Smooth muscle cell (in vitro differentiated cells): Measurements from ENCODE around the gene RSPO3. TPM values are rescaled to one million over a fixed set of nuclear protein-coding genes. Genes with fewer than 3 reads are reported as not detected.

Experiments
- DNase-seq: peaks from one replicate; lab custom pipeline; 2025; ENCODE audit not compliant: unreplicated experiment; lab: John Stamatoyannopoulos, UW
- H2AFZ ChIP-seq: fragments of 200-600 bp; sonication (generic); 2 replicates; pipeline ENCODE4 v1.6.0; 2016; ENCODE audit warnings: antibody characterized with exemption, low read depth, mild to moderate bottlenecking
- H3F3A ChIP-seq: fragments of 200-600 bp; sonication (generic); 2 replicates; pipeline ENCODE4 v1.6.0; 2017; ENCODE audit warnings: antibody characterized with exemption, low read depth
- H3K27ac ChIP-seq: fragments of 200-600 bp; sonication (generic); 2 replicates; pipeline ENCODE4 v1.5.1; 2016; ENCODE audit warnings: low read depth, mild to moderate bottlenecking
- H3K27me3 ChIP-seq: fragments of 200-600 bp; sonication (generic); 2 replicates; pipeline ENCODE4 v1.6.1; 2016; ENCODE audit warnings: low read depth, mild to moderate bottlenecking
- H3K36me3 ChIP-seq: fragments of 200-600 bp; sonication (generic); 2 replicates; pipeline ENCODE4 v1.5.1; 2016; ENCODE audit warnings: low read depth
- H3K4me1 ChIP-seq: fragments of 200-600 bp; sonication (generic); 2 replicates; pipeline ENCODE4 v1.5.1; 2016; ENCODE audit warnings: low read depth
- H3K4me2 ChIP-seq: fragments of 200-600 bp; sonication (generic); 2 replicates; pipeline ENCODE4 v1.6.0; 2016; ENCODE audit warnings: mild to moderate bottlenecking
- H3K4me3 ChIP-seq: fragments of 200-600 bp; sonication (generic); 2 replicates; pipeline ENCODE4 v1.5.1; 2016; ENCODE audit warnings: mild to moderate bottlenecking
- H3K79me2 ChIP-seq: fragments of 200-600 bp; sonication (generic); 2 replicates; pipeline ENCODE4 v1.6.0; 2016; ENCODE audit warnings: low read depth, mild to moderate bottlenecking
- H3K9ac ChIP-seq: fragments of 200-600 bp; sonication (generic); 2 replicates; pipeline ENCODE4 v1.6.0; 2016; ENCODE audit warnings: low read depth
- H3K9me3 ChIP-seq: fragments of 200-600 bp; sonication (generic); replicated peaks from 2 replicates; pipeline ENCODE4 v1.5.1; 2016; ENCODE audit warnings: low read depth
- H4K20me1 ChIP-seq: fragments of 200-600 bp; sonication (generic); 2 replicates; pipeline ENCODE4 v1.6.0; 2016; ENCODE audit warnings: low read depth
- WGBS: methylation state at CpG from one replicate; pipeline ENCODE4 v1.1.7; 2016; ENCODE audit warnings: low lambda C conversion rate; 5-methylcytosine and 5-hydroxymethylcytosine counted together
- polyA plus RNA-seq: library from polyadenylated mRNA; unstranded; fragments of >200 nt; fragmentation: Nextera tagmentation; extraction: Ambion mirVana; gene quantifications from 2 replicates; pipeline ENCODE4 v1.2.1, GENCODE V29; 2016
- total RNA-seq: library from RNA; depleted of rRNA; stranded (reverse); fragments of >200 nt; gene quantifications from 2 replicates; pipeline ENCODE4 v1.2.3, GENCODE V29; 2014
- TF ChIP-seq, protein P1 (sequence below): fragments of 200-600 bp; sonication (generic); IDR thresholded peaks from 2 replicates; pipeline ENCODE4 v1.5.1; 2017; ENCODE audit warnings: borderline replicate concordance, mild to moderate bottlenecking, antibody characterized with exemption; ENCODE audit not compliant: insufficient read depth, poor library complexity, severe bottlenecking

The RSPO3 gene
- total and polyA plus RNA-seq, 2 experiments from 2014 or later: 28.8 to 70.1 TPM

DNA sequence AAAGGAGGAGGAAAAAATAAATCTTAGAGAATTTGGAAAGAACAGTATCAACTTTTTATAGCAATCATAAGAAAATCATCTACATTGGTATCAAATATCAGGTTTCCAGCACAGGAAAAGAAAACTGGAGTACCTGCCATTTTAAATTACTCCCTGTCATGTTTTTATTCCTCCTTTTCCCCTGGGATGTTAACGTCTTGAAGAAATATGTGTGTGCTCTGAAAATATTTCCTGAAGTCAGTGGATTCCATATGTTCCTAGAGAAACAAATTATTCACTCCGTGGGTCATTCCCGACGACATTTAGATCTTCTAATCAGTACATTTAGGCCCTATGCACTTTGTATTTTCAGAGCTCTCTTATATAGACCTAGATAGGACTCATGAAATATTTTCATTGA is 42.0 kb upstream of the RSPO3 start:
- H3K4me1 ChIP-seq: no peaks in the 10 kb centered on the region
- no peak overlapping the region for H3K27ac ChIP-seq
- no peaks in the 10 kb centered on the region for H3K27me3 ChIP-seq
- 80% methylated on average over 4 of the region's 4 CpGs for WGBS
- H3K9me3 ChIP-seq: no peaks in the 10 kb centered on the region
- no peak overlapping the region for H2AFZ ChIP-seq
- no peaks in the 10 kb centered on the region for H4K20me1 ChIP-seq
- TF ChIP-seq, protein P1, sequence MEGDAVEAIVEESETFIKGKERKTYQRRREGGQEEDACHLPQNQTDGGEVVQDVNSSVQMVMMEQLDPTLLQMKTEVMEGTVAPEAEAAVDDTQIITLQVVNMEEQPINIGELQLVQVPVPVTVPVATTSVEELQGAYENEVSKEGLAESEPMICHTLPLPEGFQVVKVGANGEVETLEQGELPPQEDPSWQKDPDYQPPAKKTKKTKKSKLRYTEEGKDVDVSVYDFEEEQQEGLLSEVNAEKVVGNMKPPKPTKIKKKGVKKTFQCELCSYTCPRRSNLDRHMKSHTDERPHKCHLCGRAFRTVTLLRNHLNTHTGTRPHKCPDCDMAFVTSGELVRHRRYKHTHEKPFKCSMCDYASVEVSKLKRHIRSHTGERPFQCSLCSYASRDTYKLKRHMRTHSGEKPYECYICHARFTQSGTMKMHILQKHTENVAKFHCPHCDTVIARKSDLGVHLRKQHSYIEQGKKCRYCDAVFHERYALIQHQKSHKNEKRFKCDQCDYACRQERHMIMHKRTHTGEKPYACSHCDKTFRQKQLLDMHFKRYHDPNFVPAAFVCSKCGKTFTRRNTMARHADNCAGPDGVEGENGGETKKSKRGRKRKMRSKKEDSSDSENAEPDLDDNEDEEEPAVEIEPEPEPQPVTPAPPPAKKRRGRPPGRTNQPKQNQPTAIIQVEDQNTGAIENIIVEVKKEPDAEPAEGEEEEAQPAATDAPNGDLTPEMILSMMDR: no peak
- no peaks in the 10 kb centered on the region for H3K36me3 ChIP-seq
- no peak overlapping the region for H3K4me3 ChIP-seq
- no peak for DNase-seq
- H3F3A ChIP-seq: no peaks in the 10 kb centered on the region
- no peak overlapping the region for H3K4me2 ChIP-seq
- no peak overlapping the region for H3K9ac ChIP-seq
- H3K79me2 ChIP-seq: no peaks in the 10 kb centered on the region

DNA sequence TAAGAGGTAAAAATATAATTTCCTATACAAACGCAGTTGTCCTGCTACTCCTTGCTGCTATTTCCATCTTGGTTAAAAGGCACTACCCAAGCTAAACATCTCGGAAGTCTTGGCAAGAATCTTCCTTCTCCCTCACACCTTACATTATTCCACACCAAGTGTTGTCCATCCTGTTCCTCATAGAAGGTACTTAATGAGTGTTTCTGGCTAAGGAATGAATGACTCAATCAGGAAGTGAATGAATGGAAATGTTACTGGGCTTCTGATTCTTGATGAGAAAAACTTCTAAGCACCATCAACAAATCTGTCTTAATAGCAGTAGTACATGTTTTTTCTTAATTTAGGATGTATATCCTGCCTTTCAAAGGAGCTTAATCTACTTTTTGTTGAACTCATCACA is 40.6 kb upstream of the RSPO3 start:
- TF ChIP-seq, protein P1: no peak
- Histone ChIP-seq H3F3A (no peaks in the 10 kb centered on the region), H3K9ac (no peak overlapping the region), H3K36me3 (no peaks in the 10 kb centered on the region), H3K4me3 (no peak overlapping the region), H3K4me2 (no peak overlapping the region), H2AFZ (no peak overlapping the region), H3K9me3 (no peaks in the 10 kb centered on the region), H3K27me3 (no peaks in the 10 kb centered on the region), H3K4me1 (no peaks in the 10 kb centered on the region), H4K20me1 (no peaks in the 10 kb centered on the region), H3K79me2 (no peaks in the 10 kb centered on the region), H3K27ac (no peak overlapping the region)
- DNase-seq: no peak
- WGBS: 93% methylated on average over 2 of the region's 2 CpGs

DNA sequence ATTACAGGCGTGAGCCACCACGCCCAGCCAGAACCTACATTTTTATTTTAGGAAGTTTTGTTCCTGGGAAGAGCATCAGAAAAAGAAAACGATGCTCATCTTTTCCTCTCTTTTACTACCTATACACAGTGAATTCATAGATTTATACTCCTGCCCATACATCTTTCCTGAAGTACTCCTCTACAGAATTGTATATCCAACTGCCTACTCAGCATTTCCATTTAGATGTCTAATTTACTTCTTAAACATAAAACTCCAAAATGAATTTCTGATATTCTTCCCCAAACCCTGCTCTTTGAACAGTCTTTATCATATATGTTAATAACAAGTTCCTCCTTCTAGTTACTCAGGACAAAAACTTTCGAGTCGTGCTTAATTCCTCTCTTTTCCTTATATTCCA is 39.8 kb upstream of the RSPO3 start:
- TF ChIP-seq, protein P1: no peak
- H3F3A ChIP-seq: no peaks in the 10 kb centered on the region
- H3K9me3 ChIP-seq: no peaks in the 10 kb centered on the region
- H3K79me2 ChIP-seq: no peaks in the 10 kb centered on the region
- no peak overlapping the region for H3K27ac ChIP-seq
- H3K4me1 ChIP-seq: no peaks in the 10 kb centered on the region
- WGBS: 97% methylated on average over 5 of the region's 5 CpGs
- no peak for DNase-seq
- H4K20me1 ChIP-seq: no peaks in the 10 kb centered on the region
- no peak overlapping the region for H2AFZ ChIP-seq
- no peaks in the 10 kb centered on the region for H3K36me3 ChIP-seq
- no peak overlapping the region for H3K9ac ChIP-seq
- H3K4me2 ChIP-seq: no peak overlapping the region
- no peak overlapping the region for H3K4me3 ChIP-seq
- H3K27me3 ChIP-seq: no peaks in the 10 kb centered on the region

DNA sequence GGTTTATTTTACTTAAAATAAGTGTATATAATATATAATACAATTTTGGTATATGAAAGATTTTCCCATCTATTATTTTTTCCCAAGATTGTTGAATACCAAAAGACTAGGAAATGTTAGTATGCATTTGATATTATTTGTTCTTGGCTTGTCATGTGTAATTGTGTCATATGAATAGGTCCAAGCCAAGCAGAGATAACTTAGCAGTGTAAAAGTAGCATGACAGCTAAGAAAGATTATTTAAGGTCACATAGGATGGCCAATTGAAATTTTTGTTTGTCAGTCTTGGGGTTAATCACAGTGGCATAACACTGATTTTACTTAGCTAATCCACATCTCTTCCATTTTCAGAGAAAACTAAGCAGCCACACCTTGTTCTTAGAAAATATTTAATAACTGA is 38.8 kb upstream of the RSPO3 start:
- TF ChIP-seq, protein P1: no peak
- H3K27ac ChIP-seq: no peak overlapping the region
- H3K27me3 ChIP-seq: no peaks in the 10 kb centered on the region
- H3K4me2 ChIP-seq: no peak overlapping the region
- H3K79me2 ChIP-seq: no peaks in the 10 kb centered on the region
- no peaks in the 10 kb centered on the region for H3K9me3 ChIP-seq
- H2AFZ ChIP-seq: no peak overlapping the region
- no peaks in the 10 kb centered on the region for H3F3A ChIP-seq
- no peak overlapping the region for H3K4me3 ChIP-seq
- H3K9ac ChIP-seq: no peak overlapping the region
- H4K20me1 ChIP-seq: no peaks in the 10 kb centered on the region
- H3K4me1 ChIP-seq: no peaks in the 10 kb centered on the region
- no peaks in the 10 kb centered on the region for H3K36me3 ChIP-seq
- DNase-seq: no peak
